A673 (cell line): ENCODE data around the gene AQP4. TPM values are rescaled to one million over a fixed set of nuclear protein-coding genes. Genes with fewer than 3 reads are reported as not detected.

Experiments
- BruUV-seq: library from RNA; stranded (reverse); fragments of 400-500 nt; replicated peaks from 2 replicates; lab custom pipeline; 2021; lab: Mats Ljungman, UMichigan
- CTCF ChIA-PET: fragments of 300-600 bp; sonication (Branson Sonifier 250); formaldehyde crosslinking; loops from one replicate; lab custom pipeline; 2022; ENCODE audit warnings: antibody characterized with exemption; lab: Charles Lee
- POLR2A ChIA-PET: fragments of 300-600 bp; sonication (Branson Sonifier 250); formaldehyde crosslinking; loops from one replicate; lab custom pipeline; 2022; ENCODE audit warnings: antibody characterized with exemption; ENCODE audit not compliant: low non-redundant PET; lab: Charles Lee
- DNase-seq: peaks from one replicate; pipeline ENCODE4 v3.0.0-alpha.2; 2015; ENCODE audit warnings: low spot score
- H3K27ac ChIP-seq: fragments of 200-600 bp; sonication (generic); 2 replicates; pipeline ENCODE4 v1.5.1; 2016; ENCODE audit warnings: mixed run types, low read depth, mild to moderate bottlenecking, mixed read lengths, antibody characterized with exemption, low read length; ENCODE audit not compliant: poor library complexity, severe bottlenecking
- H3K27me3 ChIP-seq: fragments of 200-600 bp; sonication (generic); replicated peaks from 2 replicates; pipeline ENCODE4 v1.6.1; 2017; ENCODE audit warnings: mixed run types, low read depth, mild to moderate bottlenecking, mixed read lengths, antibody characterized with exemption, low read length; ENCODE audit not compliant: insufficient read depth, poor library complexity
- H3K36me3 ChIP-seq: fragments of 200-600 bp; sonication (generic); 2 replicates; pipeline ENCODE4 v1.6.1; 2016; ENCODE audit warnings: mixed run types, mild to moderate bottlenecking, mixed read lengths, antibody characterized with exemption, low read length; ENCODE audit not compliant: insufficient read depth, poor library complexity, severe bottlenecking
- H3K4me1 ChIP-seq: fragments of 200-600 bp; sonication (generic); 2 replicates; pipeline ENCODE4 v1.6.1; 2017; ENCODE audit warnings: mixed run types, mild to moderate bottlenecking, mixed read lengths, antibody characterized with exemption, low read length; ENCODE audit not compliant: insufficient read depth, poor library complexity, severe bottlenecking
- H3K4me3 ChIP-seq: fragments of 200-600 bp; sonication (generic); 2 replicates; pipeline ENCODE4 v1.5.1; 2016; ENCODE audit warnings: low read depth, mixed run types, mild to moderate bottlenecking, mixed read lengths, low read length; ENCODE audit not compliant: poor library complexity, severe bottlenecking
- H3K9me3 ChIP-seq: fragments of 200-600 bp; sonication (generic); 2 replicates; pipeline ENCODE4 v1.6.1; 2016; ENCODE audit warnings: mixed run types, low read depth, mild to moderate bottlenecking, mixed read lengths, antibody characterized with exemption, low read length; ENCODE audit not compliant: poor library complexity, severe bottlenecking
- CTCF ChIP-seq: fragments of 300-800, 200-600 bp; sonication (generic); conservative IDR thresholded peaks from 2 replicates; pipeline ENCODE4 v1.5.1; 2017; ENCODE audit warnings: low read depth, mild to moderate bottlenecking, antibody characterized with exemption, low read length, moderate library complexity, mixed read lengths
- EZH2 ChIP-seq: fragments of 200-600 bp; sonication (generic); IDR thresholded peaks from 2 replicates; pipeline ENCODE4 v1.6.1; 2017; ENCODE audit warnings: borderline replicate concordance, low read depth, mild to moderate bottlenecking, mixed read lengths, antibody characterized with exemption, low read length; ENCODE audit not compliant: poor library complexity, severe bottlenecking
- intact Hi-C: fragments of 100-400 bp; cut with micrococcal nuclease; formaldehyde crosslinking; loops from one replicate; pipeline ENCODE4 v1.10.0; 2022; ENCODE audit not compliant: unreplicated experiment
- total RNA-seq: library from RNA; stranded (reverse); gene quantifications from 2 replicates; pipeline ENCODE4 v1.2.3, GENCODE V29; 2021

Gene AQP4
- total RNA-seq, 1 experiment from 2014 or later: not detected

GRCh38 chr18:26827581-26827980, 37.9 kb downstream of the AQP4 start:
- ChIA-PET POLR2A (no interaction called here), CTCF (no interaction called here)
- Histone ChIP-seq H3K4me3 (no peak overlapping the region), H3K27me3 (no peaks in the 10 kb centered on the region), H3K36me3 (no peaks in the 10 kb centered on the region), H3K27ac (no peak overlapping the region), H3K9me3 (no peaks in the 10 kb centered on the region), H3K4me1 (no peaks in the 10 kb centered on the region)
- no TSS peak for BruUV-seq
- intact Hi-C loops: no loop called here
- TF ChIP-seq EZH2: no peak
- TF ChIP-seq CTCF: no peak
- DNase-seq: no peak

DNA sequence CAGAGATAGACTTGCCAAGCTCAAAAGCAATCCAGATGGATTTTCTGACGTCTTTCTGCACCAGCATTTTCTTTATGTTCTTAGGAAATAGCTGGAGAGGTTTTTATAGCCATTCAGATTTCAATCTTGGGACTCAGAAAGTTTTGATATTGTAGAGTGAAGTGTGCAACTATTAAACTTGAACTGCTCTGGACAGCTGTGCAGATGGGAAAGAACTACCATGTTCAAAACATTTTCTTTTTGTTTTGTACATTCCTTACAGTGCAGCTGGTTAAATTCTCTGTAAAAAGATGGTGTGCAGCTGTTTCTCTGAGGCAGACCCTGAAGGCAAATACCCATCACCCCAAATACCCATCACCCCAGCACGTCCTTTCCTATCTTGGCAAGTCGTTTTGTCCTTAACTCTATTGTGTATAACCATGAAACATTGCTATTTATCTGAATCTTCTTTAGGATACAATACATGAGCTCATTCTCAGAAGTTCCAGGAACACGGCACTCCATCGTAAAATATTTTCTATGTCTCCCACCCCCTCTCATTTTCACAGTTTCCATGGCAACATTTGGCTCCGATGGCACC, 38.8 kb downstream of the AQP4 start:
- Histone ChIP-seq H3K9me3 (no peaks in the 10 kb centered on the region), H3K4me1 (no peaks in the 10 kb centered on the region), H3K27me3 (no peaks in the 10 kb centered on the region), H3K4me3 (no peak overlapping the region), H3K36me3 (no peaks in the 10 kb centered on the region), H3K27ac (no peak overlapping the region)
- no peak for DNase-seq
- no TSS peak for BruUV-seq
- intact Hi-C loops: no loop called here
- ChIA-PET CTCF (no interaction called here), POLR2A (no interaction called here)
- TF ChIP-seq EZH2 (no peak), CTCF (no peak)

- Histone ChIP-seq H3K4me3 (no peak overlapping the region), H3K36me3 (no peaks in the 10 kb centered on the region), H3K9me3 (peaks cover 8% of the 10 kb centered on the region), H3K27me3 (no peaks in the 10 kb centered on the region), H3K27ac (no peak overlapping the region), H3K4me1 (no peaks in the 10 kb centered on the region)
- BruUV-seq: no TSS peak
- ChIA-PET POLR2A (no interaction called here), CTCF (no interaction called here)
- no peak for DNase-seq
- TF ChIP-seq EZH2: no peak
- no peak for TF ChIP-seq CTCF
- intact Hi-C loops: no loop called here
Measured at GRCh38 chr18:26821181-26821580, 44.3 kb downstream of the AQP4 start.
